Right atrium auricular region (tissue), 2 donors: ENCODE results near the gene ANP32E. TPM values are rescaled to one million over a fixed set of nuclear protein-coding genes. Genes with fewer than 3 reads are reported as not detected.

Source experiments
- DNase-seq: peaks from one replicate; pipeline ENCODE4 v3.0.0-alpha.2; 2019; ENCODE audit warnings: low spot score
- H3K27ac ChIP-seq, 2 donors: fragments of 200-600 bp; sonication (generic); 1 replicate in 1 of 2; 2 replicates in 1 of 2; pipeline ENCODE4 v1.5.1; 2016 to 2019
- H3K27me3 ChIP-seq, 2 donors: fragments of 200-600 bp; sonication (generic); one replicate each; pipeline versions ENCODE4 v1.5.1 to v1.6.0; 2017 to 2019
- H3K36me3 ChIP-seq: fragments of 200-600 bp; sonication (generic); one replicate; pipeline ENCODE4 v1.5.1; 2016
- H3K4me1 ChIP-seq, 2 donors: fragments of 200-600 bp; sonication (generic); one replicate each; pipeline versions ENCODE4 v1.5.1 to v1.6.0; 2017 to 2019
- H3K4me3 ChIP-seq, 2 donors: fragments of 200-600 bp; sonication (generic); 1 replicate in 1 of 2; 2 replicates in 1 of 2; pipeline ENCODE4 v1.5.1; 2017 to 2019; ENCODE audit warnings: mild to moderate bottlenecking in 1 of 2, moderate library complexity in 1 of 2
- H3K9me3 ChIP-seq, 2 donors: fragments of 200-600 bp; sonication (generic); one replicate each; pipeline ENCODE4 v1.5.1; 2019
- total RNA-seq, 2 donors: library from RNA; depleted of rRNA; stranded (reverse); fragments of >200 nt; gene quantifications; one replicate each; pipeline ENCODE4 v1.1.0, GENCODE V29; 2016
- TF ChIP-seq, protein P1 (sequence below), 2 donors: fragments of 200-600 bp; sonication (generic); IDR thresholded peaks; one replicate each; pipeline ENCODE4 v1.5.1; 2019; ENCODE audit warnings: antibody characterized with exemption in 2 of 2

The ANP32E gene
- total RNA-seq, 2 donors from 2014 or later = 19.0 to 24.5 TPM

GRCh38 chr1:150185481-150185880 lies 50.4 kb downstream of the ANP32E start:
- no peaks in the 10 kb centered on the region for H3K27me3 ChIP-seq

GRCh38 chr1:150183061-150183460 lies 52.9 kb downstream of the ANP32E start:
- no peaks in the 10 kb centered on the region for H3K36me3 ChIP-seq
- TF ChIP-seq, protein P1, sequence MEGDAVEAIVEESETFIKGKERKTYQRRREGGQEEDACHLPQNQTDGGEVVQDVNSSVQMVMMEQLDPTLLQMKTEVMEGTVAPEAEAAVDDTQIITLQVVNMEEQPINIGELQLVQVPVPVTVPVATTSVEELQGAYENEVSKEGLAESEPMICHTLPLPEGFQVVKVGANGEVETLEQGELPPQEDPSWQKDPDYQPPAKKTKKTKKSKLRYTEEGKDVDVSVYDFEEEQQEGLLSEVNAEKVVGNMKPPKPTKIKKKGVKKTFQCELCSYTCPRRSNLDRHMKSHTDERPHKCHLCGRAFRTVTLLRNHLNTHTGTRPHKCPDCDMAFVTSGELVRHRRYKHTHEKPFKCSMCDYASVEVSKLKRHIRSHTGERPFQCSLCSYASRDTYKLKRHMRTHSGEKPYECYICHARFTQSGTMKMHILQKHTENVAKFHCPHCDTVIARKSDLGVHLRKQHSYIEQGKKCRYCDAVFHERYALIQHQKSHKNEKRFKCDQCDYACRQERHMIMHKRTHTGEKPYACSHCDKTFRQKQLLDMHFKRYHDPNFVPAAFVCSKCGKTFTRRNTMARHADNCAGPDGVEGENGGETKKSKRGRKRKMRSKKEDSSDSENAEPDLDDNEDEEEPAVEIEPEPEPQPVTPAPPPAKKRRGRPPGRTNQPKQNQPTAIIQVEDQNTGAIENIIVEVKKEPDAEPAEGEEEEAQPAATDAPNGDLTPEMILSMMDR (IDR thresholded peaks at IDR 0.05) = no peak
- no peaks in the 10 kb centered on the region for H3K27me3 ChIP-seq
- H3K9me3 ChIP-seq = no peaks in the 10 kb centered on the region
- H3K27ac ChIP-seq = no peak overlapping the region
- DNase-seq = no peak
- H3K4me3 ChIP-seq = no peak overlapping the region
- H3K4me1 ChIP-seq = peaks cover 0 to 12% of the 10 kb centered on the region in 2 donors

More at GRCh38 chr1:150185481-150185880, 50.4 kb downstream of the ANP32E start:
- Histone ChIP-seq H3K9me3 (no peaks in the 10 kb centered on the region), H3K27ac (no peak overlapping the region), H3K4me1 (peaks cover 0 to 12% of the 10 kb centered on the region in 2 donors), H3K4me3 (no peak overlapping the region), H3K36me3 (no peaks in the 10 kb centered on the region)
- TF ChIP-seq, protein P1 (IDR thresholded peaks at IDR 0.05) = no peak
- DNase-seq = no peak

DNA sequence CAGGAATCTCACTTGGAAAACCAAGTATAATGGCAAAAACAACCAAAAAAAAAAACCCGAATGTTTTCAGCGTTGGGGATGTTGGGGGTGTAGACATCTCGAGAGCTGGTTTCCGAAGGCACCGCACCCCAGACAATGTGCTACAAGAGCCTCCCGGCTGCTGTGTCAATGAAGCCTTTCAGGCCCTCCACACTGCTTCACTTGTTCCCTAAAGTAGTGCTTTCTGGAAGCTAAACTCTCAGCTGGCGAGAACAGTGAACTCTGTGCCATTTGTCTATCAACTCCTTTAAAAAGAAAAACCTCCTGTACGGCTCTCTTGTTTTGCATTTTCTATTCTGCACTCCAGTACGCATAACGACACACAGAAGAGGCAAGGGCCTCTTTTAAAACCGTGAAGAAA lies 53.7 kb downstream of the ANP32E start:
- TF ChIP-seq, protein P1 (IDR thresholded peaks at IDR 0.05) = no peak
- Histone ChIP-seq H3K9me3 (no peaks in the 10 kb centered on the region), H3K27me3 (no peaks in the 10 kb centered on the region), H3K36me3 (no peaks in the 10 kb centered on the region), H3K4me3 (no peak overlapping the region), H3K4me1 (peaks cover 0 to 5% of the 10 kb centered on the region in 2 donors), H3K27ac (no peak overlapping the region)
- DNase-seq = no peak

DNA sequence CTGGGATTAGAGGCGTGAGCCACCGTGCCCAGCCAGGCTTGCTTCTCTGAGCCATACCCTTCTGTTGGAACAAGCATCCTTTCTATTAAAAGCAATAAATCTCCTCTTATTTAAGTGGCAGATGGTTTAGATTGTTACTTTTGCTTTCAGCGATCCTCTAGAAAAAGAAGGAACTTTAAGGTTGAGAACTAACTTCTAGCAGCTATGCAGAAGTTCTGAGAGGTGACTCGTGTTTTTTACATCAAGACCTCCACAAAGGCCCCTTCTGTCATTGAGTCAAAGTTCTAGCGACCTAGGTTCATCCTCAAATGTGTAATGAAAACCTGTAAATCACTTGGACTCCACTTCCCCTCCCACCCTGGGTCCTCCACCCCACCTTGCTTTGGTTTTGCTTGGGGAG lies 55.4 kb downstream of the ANP32E start:
- no peak overlapping the region for H3K27ac ChIP-seq

DNA sequence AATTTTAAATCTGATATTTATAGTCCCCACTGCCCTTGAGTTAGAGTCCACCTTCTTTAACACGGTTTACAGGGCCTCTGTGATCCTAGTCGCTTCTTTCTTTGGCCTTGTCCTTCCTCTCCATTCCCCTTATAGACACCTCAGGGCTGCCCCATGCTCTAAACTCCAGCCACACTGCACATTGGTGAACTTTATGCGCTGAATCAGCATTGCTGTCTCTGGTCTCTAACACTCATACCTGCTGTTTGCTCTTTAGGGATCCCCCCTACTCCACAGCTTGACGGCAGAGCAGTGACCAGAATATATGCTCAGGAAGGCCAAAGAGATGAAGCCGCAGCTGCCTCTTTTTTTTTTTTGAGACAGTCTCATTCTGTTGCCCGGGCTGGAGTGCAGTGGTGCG lies 56.0 kb downstream of the ANP32E start:
- H3K36me3 ChIP-seq = no peaks in the 10 kb centered on the region
- H3K27me3 ChIP-seq = no peaks in the 10 kb centered on the region
- H3K27ac ChIP-seq = no peak overlapping the region
- H3K4me3 ChIP-seq = no peak overlapping the region
- no peaks in the 10 kb centered on the region for H3K4me1 ChIP-seq
- TF ChIP-seq, protein P1 (IDR thresholded peaks at IDR 0.05) = no peak
- no peak for DNase-seq
- no peaks in the 10 kb centered on the region for H3K9me3 ChIP-seq

More for the DNA sequence above, 55.4 kb downstream of the ANP32E start:
- Histone ChIP-seq H3K4me3 (no peak overlapping the region), H3K9me3 (no peaks in the 10 kb centered on the region), H3K4me1 (no peaks in the 10 kb centered on the region), H3K27me3 (no peaks in the 10 kb centered on the region), H3K36me3 (no peaks in the 10 kb centered on the region)
- TF ChIP-seq, protein P1 (IDR thresholded peaks at IDR 0.05) = no peak
- no peak for DNase-seq

- DNase-seq = no peak
- TF ChIP-seq, protein P1 (IDR thresholded peaks at IDR 0.05) = no peak
- H3K27me3 ChIP-seq = no peaks in the 10 kb centered on the region
- no peaks in the 10 kb centered on the region for H3K36me3 ChIP-seq
- H3K4me3 ChIP-seq = no peak overlapping the region
- H3K4me1 ChIP-seq = no peaks in the 10 kb centered on the region
- H3K27ac ChIP-seq = no peak overlapping the region
- no peaks in the 10 kb centered on the region for H3K9me3 ChIP-seq
These were observed 57.4 kb downstream of the ANP32E start for GRCh38 chr1:150178548-150178947.
